ENCODE data around the gene NGEF.

NGEF gene

DNA sequence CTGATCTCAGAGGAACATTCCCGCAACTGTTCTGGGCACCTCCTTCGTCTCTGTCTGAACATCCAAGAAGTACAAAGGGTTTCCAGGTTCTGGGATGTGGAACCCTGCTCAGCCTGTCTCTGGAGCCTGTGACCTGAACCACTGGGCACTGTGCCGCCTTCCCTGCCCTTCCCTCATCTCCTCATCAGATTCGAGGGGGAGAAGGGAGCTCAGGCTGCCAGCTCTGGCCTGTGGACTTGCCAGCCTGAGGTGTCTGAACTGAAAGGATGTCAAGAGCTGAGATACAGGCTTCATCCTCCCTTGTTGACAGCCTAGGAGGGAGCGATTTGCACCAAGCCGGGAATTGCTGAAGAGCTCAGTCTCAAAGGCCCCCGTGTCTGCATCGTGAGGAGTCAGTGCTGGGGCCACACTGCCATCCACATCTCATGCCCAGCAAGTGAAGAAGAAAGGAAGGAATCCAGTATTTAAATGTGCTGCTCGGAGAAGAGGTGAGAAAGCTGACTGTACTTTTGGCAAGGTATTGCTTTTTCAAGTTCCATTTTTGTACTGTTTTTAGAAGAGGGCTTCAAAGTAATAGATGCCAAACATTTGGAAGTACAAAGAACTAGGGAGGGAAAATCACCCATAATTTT lies 32.0 kb upstream of the NGEF start:
- DNase-seq (ENCODE audit: low spot score) = no peak

- DNase-seq (ENCODE audit: low spot score) = no peak
These were observed 29.5 kb upstream of the NGEF start for GRCh38 chr2:233042549-233042948.

- no peak for DNase-seq (ENCODE audit: low spot score)
These were observed 28.8 kb upstream of the NGEF start for GRCh38 chr2:233041722-233042323.

DNA sequence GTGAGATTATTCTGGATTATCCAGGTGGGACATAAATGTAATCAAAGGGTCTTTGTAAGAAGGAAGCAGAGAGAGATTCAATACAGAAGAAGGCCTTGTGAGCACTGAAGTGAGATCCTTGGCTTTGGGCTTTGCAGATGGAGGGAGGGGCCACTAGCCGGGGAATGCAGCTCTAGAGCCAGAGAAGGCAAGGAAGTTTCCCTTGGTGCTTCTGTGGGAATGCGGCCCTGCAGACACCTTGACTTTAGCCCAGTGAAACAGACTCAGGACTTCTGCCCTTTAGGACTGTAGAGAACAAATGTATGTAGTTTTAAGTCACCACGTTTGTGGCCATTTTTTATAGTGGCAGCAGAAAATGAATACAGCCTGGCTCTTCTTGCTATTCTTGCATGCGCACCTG lies 27.5 kb upstream of the NGEF start:
- no peak for DNase-seq (ENCODE audit: low spot score)

DNA sequence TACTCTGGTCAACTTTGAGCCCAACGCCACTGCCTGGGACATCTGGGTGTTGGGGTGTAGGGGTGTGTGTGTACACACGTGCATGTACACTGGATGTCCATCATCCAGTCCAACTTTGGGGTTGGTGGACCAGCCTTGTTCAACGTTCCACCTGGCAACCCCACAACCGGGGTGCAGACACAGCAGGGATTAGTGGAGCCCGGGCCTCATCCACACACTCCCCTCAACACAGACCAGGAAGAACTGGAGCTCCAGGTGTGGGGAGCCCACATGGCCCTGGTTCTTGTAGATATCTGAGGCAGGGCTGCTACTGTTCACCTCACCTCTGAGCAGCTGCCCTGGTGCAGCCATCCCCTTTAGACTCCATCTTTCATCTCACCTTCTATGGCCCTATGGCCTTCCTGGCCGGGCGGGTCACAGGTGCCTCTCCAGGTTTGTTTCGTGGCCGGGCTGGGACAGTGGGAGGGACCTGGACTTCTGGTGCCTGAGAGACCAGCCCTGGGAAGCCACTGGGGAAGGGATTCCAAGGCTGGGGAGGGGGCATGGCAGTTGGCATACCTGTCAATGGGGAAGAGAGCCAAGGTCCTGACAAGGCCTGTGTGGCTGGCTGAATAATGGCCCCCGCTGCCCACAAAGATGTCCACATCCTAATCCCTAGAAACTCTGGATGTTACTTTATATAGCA lies 26.9 kb upstream of the NGEF start:
- DNase-seq (ENCODE audit: low spot score) = no peak

DNA sequence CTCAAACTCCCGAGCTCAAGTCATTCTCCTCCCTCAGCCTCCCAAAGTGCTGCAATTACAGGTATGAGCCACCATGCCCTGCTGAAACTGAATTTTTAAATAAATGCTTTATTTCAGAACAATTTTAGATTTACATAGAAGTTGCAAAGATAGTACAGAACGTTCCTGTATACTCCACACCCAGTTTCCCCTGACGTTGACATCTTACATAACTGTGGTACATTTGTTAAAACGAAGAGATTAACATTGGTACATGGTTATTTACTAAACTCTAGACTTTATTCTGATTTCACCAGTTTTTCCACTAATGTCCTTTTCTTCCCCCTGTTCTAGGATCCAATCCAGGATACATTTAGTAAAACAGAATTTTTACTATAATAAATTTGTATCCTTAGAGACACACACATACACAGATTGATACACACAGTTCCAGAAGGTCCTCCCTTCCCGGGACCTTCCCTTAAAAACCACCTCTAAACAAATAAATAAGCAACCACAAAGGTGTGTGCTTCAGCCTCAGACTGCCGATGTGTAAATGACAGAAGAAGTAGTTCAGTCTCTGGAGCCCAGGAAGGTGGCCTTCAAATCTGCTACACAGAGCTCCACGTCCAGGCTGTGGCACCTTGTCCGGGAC lies 26.3 kb upstream of the NGEF start:
- DNase-seq (ENCODE audit: low spot score) = no peak

DNA sequence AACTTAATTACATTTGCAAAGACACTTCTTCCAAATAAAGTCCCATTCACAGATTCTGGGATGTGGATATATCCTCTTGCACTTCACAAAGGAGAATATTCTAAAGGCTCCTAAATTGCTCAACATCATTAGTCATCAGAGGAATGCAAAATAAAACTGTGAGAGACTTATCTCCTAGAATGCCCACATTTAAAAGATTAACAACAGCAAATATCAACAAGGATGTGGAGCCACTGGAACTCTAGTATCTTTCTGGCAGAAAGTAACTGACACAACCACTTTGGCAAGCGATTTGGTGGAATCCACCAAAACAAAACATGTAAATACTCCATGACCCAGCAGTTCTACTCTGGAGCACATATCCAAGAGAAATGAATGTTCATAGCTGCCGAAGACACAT lies 24.0 kb upstream of the NGEF start:
- DNase-seq (ENCODE audit: low spot score) = no peak

DNA sequence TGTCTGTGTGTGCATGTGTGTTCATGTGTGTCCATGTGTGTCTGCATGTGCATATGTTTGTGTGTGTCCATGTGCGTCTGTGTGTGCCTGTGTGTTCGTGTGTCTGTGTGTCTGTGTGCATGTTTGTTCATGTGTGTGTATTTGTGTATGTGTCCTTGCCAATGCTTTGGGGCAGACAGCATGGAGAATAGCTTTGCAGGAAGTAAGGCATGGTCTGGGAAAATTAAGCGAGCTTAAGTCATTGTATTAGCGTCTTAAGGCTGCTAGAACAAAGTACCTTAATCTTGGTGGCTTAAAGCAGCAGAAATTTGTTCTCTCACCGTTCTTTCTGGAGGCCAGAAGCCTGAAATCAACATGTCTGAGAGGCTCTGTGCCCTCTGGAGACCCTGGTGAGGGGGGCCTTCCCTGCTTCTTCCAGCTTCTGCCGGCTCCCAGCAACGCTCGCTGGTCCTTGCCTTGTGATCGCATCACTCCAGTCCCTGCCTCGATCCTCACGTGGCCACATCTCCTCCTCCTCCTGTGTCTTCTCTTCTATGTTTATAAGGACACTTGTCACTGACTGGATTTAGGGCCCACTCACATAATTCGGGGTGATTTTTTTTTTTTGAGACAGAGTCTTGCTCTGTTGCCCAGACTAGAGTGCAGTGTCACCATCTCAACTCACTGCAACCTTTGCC lies 23.2 kb upstream of the NGEF start:
- no peak for DNase-seq (ENCODE audit: low spot score)

DNA sequence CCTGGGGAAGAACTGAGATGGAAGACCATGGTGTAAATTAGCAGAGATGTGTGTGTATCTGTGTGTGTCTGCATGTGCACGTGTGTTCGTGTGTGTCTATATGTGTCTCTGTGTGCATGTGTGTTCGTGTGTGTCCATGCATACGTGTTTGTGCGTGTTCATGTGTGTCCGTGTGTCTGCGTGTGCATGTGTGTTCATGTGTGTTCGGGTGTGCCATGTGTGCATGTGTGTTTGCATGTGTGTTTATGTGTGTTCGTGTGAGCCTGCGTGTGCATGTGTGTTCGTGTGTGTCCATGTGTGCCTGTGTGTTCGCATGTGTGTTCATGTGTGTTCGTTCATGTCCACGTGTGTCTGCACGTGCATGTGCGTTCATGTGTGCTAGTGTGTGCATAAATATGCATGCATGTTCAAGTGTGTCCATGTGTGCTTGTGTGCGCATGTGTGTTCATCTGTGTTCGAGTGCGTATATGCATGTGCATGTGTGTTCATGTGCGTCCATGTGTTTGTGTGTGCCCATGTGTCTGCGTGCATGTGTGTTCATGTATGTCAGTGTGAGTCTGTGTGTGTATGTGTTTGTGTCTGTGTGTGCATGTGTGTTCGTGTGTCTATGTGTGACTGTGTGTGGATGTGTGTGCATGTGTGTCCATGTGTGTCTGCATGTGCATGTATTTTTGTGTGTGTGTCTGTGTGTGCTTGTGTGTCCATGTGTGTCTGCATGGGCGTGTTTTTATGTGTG lies 22.5 kb upstream of the NGEF start:
- no peak for DNase-seq (ENCODE audit: low spot score)

DNA sequence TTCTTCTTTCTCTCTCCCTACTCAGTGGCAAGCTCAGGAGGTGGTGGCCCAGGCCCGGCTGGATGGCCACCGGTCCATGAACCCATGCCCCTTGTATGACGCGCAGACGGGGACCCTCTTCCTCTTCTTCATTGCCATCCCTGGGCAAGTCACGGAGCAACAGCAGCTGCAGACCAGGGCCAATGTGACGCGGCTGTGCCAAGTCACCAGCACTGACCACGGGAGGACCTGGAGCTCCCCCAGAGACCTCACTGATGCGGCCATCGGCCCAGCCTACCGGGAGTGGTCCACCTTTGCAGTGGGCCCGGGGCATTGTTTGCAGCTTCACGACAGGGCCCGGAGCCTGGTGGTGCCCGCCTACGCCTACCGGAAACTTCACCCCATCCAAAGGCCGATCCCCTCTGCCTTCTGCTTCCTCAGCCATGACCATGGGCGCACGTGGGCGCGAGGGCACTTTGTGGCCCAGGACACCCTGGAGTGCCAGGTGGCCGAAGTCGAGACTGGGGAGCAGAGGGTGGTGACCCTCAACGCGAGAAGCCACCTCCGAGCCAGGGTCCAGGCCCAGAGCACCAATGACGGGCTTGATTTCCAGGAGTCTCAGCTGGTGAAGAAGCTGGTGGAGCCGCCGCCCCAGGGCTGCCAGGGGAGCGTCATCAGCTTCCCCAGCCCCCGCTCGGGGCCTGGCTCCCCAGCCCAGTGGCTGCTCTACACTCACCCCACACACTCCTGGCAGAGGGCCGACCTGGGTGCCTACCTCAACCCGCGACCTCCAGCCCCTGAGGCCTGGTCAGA lies 21.2 kb upstream of the NGEF start:
- no peak for DNase-seq (ENCODE audit: low spot score)

GRCh38 chr2:233033672-233034071 lies 20.6 kb upstream of the NGEF start:
- peak; percentile 50 for DNase-seq (ENCODE audit: low spot score)

DNA sequence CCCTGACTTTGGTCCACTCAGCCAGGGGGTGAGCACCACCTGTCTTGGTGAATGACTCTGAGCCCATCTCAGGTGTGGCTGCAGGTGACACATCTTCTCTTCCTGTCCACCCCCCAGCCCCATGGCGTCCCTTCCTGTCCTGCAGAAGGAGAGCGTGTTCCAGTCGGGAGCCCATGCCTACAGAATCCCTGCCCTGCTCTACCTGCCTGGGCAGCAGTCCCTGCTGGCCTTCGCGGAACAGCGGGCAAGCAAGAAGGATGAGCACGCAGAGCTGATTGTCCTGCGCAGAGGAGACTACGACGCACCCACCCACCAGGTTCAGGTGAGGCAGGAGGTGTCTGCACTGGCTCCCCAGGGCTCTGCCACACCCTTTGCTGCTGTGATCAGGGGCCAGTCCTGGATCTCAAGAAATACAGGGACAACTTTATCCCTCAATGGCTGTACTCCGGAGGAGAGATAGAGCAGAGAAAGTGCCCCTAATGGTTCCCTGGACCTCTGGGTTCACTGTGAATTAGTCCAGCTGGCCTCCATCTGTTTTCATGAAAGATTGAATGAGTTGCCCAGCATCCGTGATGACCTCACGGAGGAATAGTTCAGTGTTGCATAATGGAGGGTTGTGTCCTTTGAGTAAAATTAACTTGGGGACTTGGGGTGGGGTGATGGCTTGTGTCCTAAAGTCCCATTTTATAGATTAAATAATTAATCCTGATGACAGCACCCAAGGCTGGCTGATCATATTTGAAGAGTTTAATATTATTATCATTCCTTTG lies 19.7 kb upstream of the NGEF start, which contains the start of gene NEU2:
Gene NEU2 (plus strand): TSS at position 122 of the 770 bp plus-strand sequence. CDS start 0 bp downstream, at position 122.
- DNase-seq (ENCODE audit: low spot score) = no peak

DNA sequence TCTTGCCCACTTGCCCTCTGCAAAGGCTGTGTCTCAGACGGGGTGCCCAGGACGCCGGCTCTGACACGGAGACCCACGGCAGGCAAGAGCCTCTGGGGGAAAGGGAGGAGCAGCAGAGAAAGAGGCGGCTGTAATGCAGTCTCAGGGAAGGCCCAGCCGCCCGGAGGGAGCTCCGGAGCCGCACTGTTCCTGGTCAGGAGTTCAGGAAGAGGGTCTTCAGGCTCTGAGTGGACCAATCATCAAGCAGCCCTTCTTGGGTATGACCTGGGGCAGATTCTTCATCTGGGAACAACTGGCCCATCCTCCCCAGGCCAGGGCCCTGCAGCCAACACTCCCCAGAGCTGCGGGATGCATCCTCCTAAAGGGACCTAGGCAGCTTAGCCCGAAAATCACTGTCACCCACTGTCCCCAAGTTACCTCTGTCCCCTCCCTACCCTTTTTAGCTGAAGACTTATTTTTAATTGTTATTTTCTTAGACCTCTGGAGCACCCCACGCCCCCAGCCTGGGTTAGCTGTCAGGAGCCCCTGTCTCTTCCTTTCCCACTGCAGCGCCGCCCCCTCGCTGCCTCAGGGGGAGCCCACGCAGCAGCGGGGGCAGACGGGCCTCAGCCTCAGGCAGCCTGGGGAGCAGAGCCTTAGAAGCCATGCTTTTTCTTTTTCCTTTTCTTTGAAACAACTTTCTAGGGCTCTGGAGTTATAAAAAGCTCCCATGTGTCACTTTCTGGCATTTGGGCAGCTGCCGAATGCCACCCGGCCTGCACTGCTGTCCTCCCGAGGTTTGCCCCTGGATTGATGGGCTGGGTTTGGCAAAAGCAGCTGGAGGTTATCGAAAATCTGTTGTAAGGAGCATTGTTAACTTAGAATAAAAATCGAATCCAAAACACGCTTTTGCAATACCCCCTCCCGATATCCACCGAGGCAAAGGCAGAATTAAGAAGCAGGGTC lies 18.8 kb upstream of the NGEF start:
- no peak for DNase-seq (ENCODE audit: low spot score)

DNA sequence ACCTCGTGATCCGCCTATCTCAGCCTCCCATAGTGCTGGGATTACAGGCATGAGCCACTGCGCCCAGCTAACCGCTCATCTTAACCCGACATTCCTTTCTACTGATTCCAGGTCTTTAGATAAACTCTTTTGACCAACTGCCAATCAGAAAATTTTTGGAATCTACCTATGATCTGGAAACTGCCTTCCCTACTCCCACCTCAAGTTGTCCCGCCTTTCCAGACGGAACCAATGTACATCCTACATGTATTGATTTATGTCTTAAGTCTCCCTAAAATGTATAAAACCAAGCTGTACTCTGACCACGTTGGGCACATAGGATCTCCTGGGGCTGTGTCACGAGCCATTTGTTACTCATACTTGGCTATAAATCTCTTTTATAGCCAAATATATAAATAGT lies 16.3 kb upstream of the NGEF start:
- peak; percentile 16 for DNase-seq (ENCODE audit: low spot score)

- no peak for DNase-seq (ENCODE audit: low spot score)
These were observed 13.2 kb upstream of the NGEF start for GRCh38 chr2:233026198-233026813.

- DNase-seq (ENCODE audit: low spot score) = no peak
These were observed 12.7 kb upstream of the NGEF start for GRCh38 chr2:233025706-233026105.

DNA sequence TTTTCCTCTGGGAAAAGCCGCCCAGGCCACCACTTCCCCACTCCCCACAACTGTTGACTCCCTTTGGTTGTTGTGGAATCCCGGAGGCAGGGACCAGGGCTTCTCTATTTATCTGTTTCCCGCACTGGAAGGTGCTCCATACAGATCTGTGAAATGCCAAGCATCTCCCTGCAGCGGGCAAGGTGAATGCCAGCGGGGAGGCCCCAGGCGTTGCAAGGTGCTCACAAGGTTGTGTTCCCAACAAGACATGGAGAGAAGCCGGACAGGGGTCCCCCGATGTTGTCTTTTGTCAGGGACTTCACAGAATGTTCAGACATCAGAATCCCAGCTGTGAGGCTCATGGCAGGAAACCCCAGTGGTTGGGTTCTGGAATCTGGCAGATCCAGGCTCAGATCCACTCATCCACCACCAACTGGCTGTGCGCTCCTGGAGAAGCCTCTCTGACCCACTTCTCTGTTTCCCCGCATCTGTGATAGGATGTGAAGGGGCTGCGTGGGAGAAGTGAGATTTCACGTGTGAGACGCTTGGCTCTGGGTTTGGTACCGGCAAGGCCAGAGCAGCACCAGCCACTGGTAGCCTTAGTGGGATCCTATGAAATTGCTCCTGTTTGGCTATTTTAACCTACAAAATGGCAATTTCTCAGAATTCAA lies 10.8 kb upstream of the NGEF start:
- no peak for DNase-seq (ENCODE audit: low spot score)
